WI38 (cell line): ENCODE measurements around the gene STRC.
"Not testable (repeated sequence)": the region's sequence is repeated elsewhere in the genome, so short reads cannot be mapped to it uniquely, and the experiment has no call there.

ENCODE experiments used
- H3K4me3 ChIP-seq: 2 replicates; pipeline ENCODE4 v1.5.1; 2011; ENCODE audit warnings: low read depth, mild to moderate bottlenecking, control low read depth, low read length
- CTCF ChIP-seq: IDR thresholded peaks from 2 replicates; pipeline ENCODE4 v1.5.1; 2012; ENCODE audit warnings: low read depth, mild to moderate bottlenecking, control low read depth, low read length

The STRC gene

GRCh38 chr15:43589778-43590466, 28.7 kb downstream of the STRC start, which contains the start of gene PPIP5K1:
PPIP5K1 (minus strand) TSS chr15:43590208; CDS start chr15:43584504, 5,704 bp downstream.
- H3K4me3 ChIP-seq: not testable (repeated sequence)

- H3K4me3 ChIP-seq: not testable (repeated sequence)
Observed at GRCh38 chr15:43574607-43575006, 44.0 kb downstream of the STRC start.

- H3K4me3 ChIP-seq: not testable (repeated sequence)
Observed at GRCh38 chr15:43566615-43567014, 52.0 kb downstream of the STRC start.

GRCh38 chr15:43563793-43564192, 54.8 kb downstream of the STRC start:
- H3K4me3 ChIP-seq: not testable (repeated sequence)

GRCh38 chr15:43562753-43563152, 55.8 kb downstream of the STRC start:
- H3K4me3 ChIP-seq: not testable (repeated sequence)

- H3K4me3 ChIP-seq: no peak overlapping the region
- TF ChIP-seq CTCF: no peak
Observed at GRCh38 chr15:43552986-43553385, 65.6 kb downstream of the STRC start.

GRCh38 chr15:43552256-43552655, 66.3 kb downstream of the STRC start:
- no peak for TF ChIP-seq CTCF
- H3K4me3 ChIP-seq: no peak overlapping the region

GRCh38 chr15:43550527-43551363, 67.9 kb downstream of the STRC start:
- H3K4me3 ChIP-seq: no peak overlapping the region
- no peak for TF ChIP-seq CTCF
